Activated CD8-positive, alpha-beta T cell treated with anti-CD3 and anti-CD28 coated beads, Interleukin-2, amount 10 ng/mL, durations not matched to agents 7 days and 5 days (primary cell): Measurements from ENCODE around the gene EPHA4. TPM values are rescaled to one million over a fixed set of nuclear protein-coding genes. Genes with fewer than 3 reads are reported as not detected.

Experiments
- ATAC-seq: fragments of 150-1000 bp; cut with Tn5 transposase; one replicate; pipeline ENCODE4 v1.10.0; 2021; ENCODE audit warnings: moderate library complexity
- CTCF ChIA-PET: fragments of 350-600 bp; sonication (Branson Sonifier 250); formaldehyde crosslinking; loops from one replicate; lab custom pipeline; 2021; ENCODE audit warnings: antibody characterized with exemption; lab: Charles Lee
- POLR2A ChIA-PET: fragments of 350-600 bp; sonication (Branson Sonifier 250); formaldehyde crosslinking; loops from one replicate; lab custom pipeline; 2021; ENCODE audit warnings: antibody characterized with exemption; lab: Charles Lee
- DNase-seq: peaks from one replicate; pipeline ENCODE4 v3.0.0-alpha.2; 2020
- H3K27ac Mint-ChIP-seq: one replicate; pipeline ENCODE4 v1.8.0; 2021; ENCODE audit warnings: mild to moderate bottlenecking, mixed read lengths
- H3K27me3 Mint-ChIP-seq: one replicate; pipeline ENCODE4 v1.8.0; 2021; ENCODE audit warnings: low read depth, mixed read lengths
- H3K36me3 Mint-ChIP-seq: one replicate; pipeline ENCODE4 v1.8.0; 2021; ENCODE audit warnings: low read depth, mixed read lengths
- H3K4me1 Mint-ChIP-seq: one replicate; pipeline ENCODE4 v1.8.0; 2021; ENCODE audit warnings: low read depth, mixed read lengths
- H3K4me3 Mint-ChIP-seq: one replicate; pipeline ENCODE4 v1.8.0; 2021; ENCODE audit warnings: mild to moderate bottlenecking, mixed read lengths
- H3K9me3 Mint-ChIP-seq: one replicate; pipeline ENCODE4 v1.8.0; 2022; ENCODE audit warnings: mixed read lengths; ENCODE audit not compliant: insufficient read depth
- total RNA-seq, 2 experiments: library from RNA; stranded (reverse); gene quantifications; one replicate each; pipeline ENCODE4 v1.2.3, GENCODE V29; 2021

EPHA4 gene
- total RNA-seq, 2 experiments from 2014 or later: 1.2 to 1.5 TPM

- H3K27me3 Mint-ChIP-seq: no peaks in the 10 kb centered on the region
- CTCF ChIA-PET: no interaction called here
- H3K4me1 Mint-ChIP-seq: no peaks in the 10 kb centered on the region
- H3K9me3 Mint-ChIP-seq: no peaks in the 10 kb centered on the region
- DNase-seq (no peak), ATAC-seq (no peak)
- no peak overlapping the region for H3K27ac Mint-ChIP-seq
- H3K36me3 Mint-ChIP-seq: no peaks in the 10 kb centered on the region
- H3K4me3 Mint-ChIP-seq: no peak overlapping the region
- POLR2A ChIA-PET: no interaction called here
Observed at GRCh38 chr2:221399183-221399582, 172.9 kb downstream of the EPHA4 start.

- no peak for ATAC-seq
- CTCF ChIA-PET: no interaction called here
- H3K36me3 Mint-ChIP-seq: no peaks in the 10 kb centered on the region
Observed at GRCh38 chr2:221397187-221397586, 174.9 kb downstream of the EPHA4 start.

GRCh38 chr2:221392228-221392881 lies 179.7 kb downstream of the EPHA4 start:
- Mint-ChIP-seq H3K27ac (no peak overlapping the region), H3K4me1 (no peaks in the 10 kb centered on the region), H3K4me3 (no peak overlapping the region), H3K9me3 (no peaks in the 10 kb centered on the region), H3K27me3 (no peaks in the 10 kb centered on the region), H3K36me3 (no peaks in the 10 kb centered on the region)
- ChIA-PET CTCF (no interaction called here), POLR2A (no interaction called here)
- ATAC-seq: no peak
- DNase-seq: no peak

More at GRCh38 chr2:221397187-221397586, 174.9 kb downstream of the EPHA4 start:
- no peaks in the 10 kb centered on the region for H3K27me3 Mint-ChIP-seq
- H3K4me1 Mint-ChIP-seq: no peaks in the 10 kb centered on the region
- no peak overlapping the region for H3K4me3 Mint-ChIP-seq
- no peak overlapping the region for H3K27ac Mint-ChIP-seq
- H3K9me3 Mint-ChIP-seq: no peaks in the 10 kb centered on the region
- POLR2A ChIA-PET: no interaction called here
- no peak for DNase-seq

GRCh38 chr2:221390878-221391277 lies 181.2 kb downstream of the EPHA4 start:
- no peak overlapping the region for H3K27ac Mint-ChIP-seq
- ChIA-PET POLR2A (no interaction called here), CTCF (no interaction called here)
- no peaks in the 10 kb centered on the region for H3K36me3 Mint-ChIP-seq
- ATAC-seq: no peak
- H3K4me3 Mint-ChIP-seq: no peak overlapping the region
- H3K27me3 Mint-ChIP-seq: no peaks in the 10 kb centered on the region
- no peaks in the 10 kb centered on the region for H3K9me3 Mint-ChIP-seq
- H3K4me1 Mint-ChIP-seq: no peaks in the 10 kb centered on the region
- no peak for DNase-seq

GRCh38 chr2:221389904-221390303 lies 182.2 kb downstream of the EPHA4 start:
- ATAC-seq: no peak
- DNase-seq: no peak
- Mint-ChIP-seq H3K36me3 (no peaks in the 10 kb centered on the region), H3K27ac (no peak overlapping the region), H3K27me3 (no peaks in the 10 kb centered on the region), H3K4me1 (no peaks in the 10 kb centered on the region), H3K4me3 (no peak overlapping the region), H3K9me3 (no peaks in the 10 kb centered on the region)
- POLR2A ChIA-PET: no interaction called here
- CTCF ChIA-PET: no interaction called here

GRCh38 chr2:221389421-221389820 lies 182.7 kb downstream of the EPHA4 start:
- no peaks in the 10 kb centered on the region for H3K4me1 Mint-ChIP-seq
- ChIA-PET POLR2A (no interaction called here), CTCF (no interaction called here)
- H3K27me3 Mint-ChIP-seq: no peaks in the 10 kb centered on the region
- H3K4me3 Mint-ChIP-seq: no peak overlapping the region
- H3K27ac Mint-ChIP-seq: no peak overlapping the region
- no peaks in the 10 kb centered on the region for H3K9me3 Mint-ChIP-seq
- ATAC-seq: no peak
- no peak for DNase-seq
- no peaks in the 10 kb centered on the region for H3K36me3 Mint-ChIP-seq

GRCh38 chr2:221388891-221389290 lies 183.2 kb downstream of the EPHA4 start:
- Mint-ChIP-seq H3K36me3 (no peaks in the 10 kb centered on the region), H3K27ac (no peak overlapping the region), H3K27me3 (no peaks in the 10 kb centered on the region), H3K4me1 (no peaks in the 10 kb centered on the region), H3K4me3 (no peak overlapping the region), H3K9me3 (no peaks in the 10 kb centered on the region)
- CTCF ChIA-PET: no interaction called here
- ATAC-seq: no peak
- POLR2A ChIA-PET: no interaction called here
- no peak for DNase-seq

GRCh38 chr2:221385716-221386115 lies 186.4 kb downstream of the EPHA4 start:
- Mint-ChIP-seq H3K9me3 (no peaks in the 10 kb centered on the region), H3K36me3 (no peaks in the 10 kb centered on the region), H3K27ac (no peak overlapping the region), H3K4me1 (no peaks in the 10 kb centered on the region), H3K4me3 (no peak overlapping the region), H3K27me3 (no peaks in the 10 kb centered on the region)
- ChIA-PET CTCF (no interaction called here), POLR2A (no interaction called here)
- ATAC-seq: no peak
- DNase-seq: no peak

- ATAC-seq (no peak), DNase-seq (no peak)
- Mint-ChIP-seq H3K9me3 (no peaks in the 10 kb centered on the region), H3K4me3 (no peak overlapping the region), H3K27me3 (no peaks in the 10 kb centered on the region), H3K27ac (no peak overlapping the region), H3K4me1 (no peaks in the 10 kb centered on the region), H3K36me3 (no peaks in the 10 kb centered on the region)
- ChIA-PET POLR2A (no interaction called here), CTCF (no interaction called here)
Observed at GRCh38 chr2:221381928-221382488, 190.1 kb downstream of the EPHA4 start.

- DNase-seq (no peak), ATAC-seq (no peak)
- no peaks in the 10 kb centered on the region for H3K9me3 Mint-ChIP-seq
- CTCF ChIA-PET: no interaction called here
- H3K27ac Mint-ChIP-seq: no peak overlapping the region
- H3K4me3 Mint-ChIP-seq: no peak overlapping the region
- no peaks in the 10 kb centered on the region for H3K4me1 Mint-ChIP-seq
- POLR2A ChIA-PET: no interaction called here
- H3K36me3 Mint-ChIP-seq: no peaks in the 10 kb centered on the region
- no peaks in the 10 kb centered on the region for H3K27me3 Mint-ChIP-seq
Observed at GRCh38 chr2:221380686-221381085, 191.4 kb downstream of the EPHA4 start.

- no peak for ATAC-seq
- H3K4me1 Mint-ChIP-seq: no peaks in the 10 kb centered on the region
- no peaks in the 10 kb centered on the region for H3K36me3 Mint-ChIP-seq
- POLR2A ChIA-PET: no interaction called here
- no peak overlapping the region for H3K4me3 Mint-ChIP-seq
- CTCF ChIA-PET: no interaction called here
- H3K27me3 Mint-ChIP-seq: no peaks in the 10 kb centered on the region
- H3K9me3 Mint-ChIP-seq: no peaks in the 10 kb centered on the region
- H3K27ac Mint-ChIP-seq: no peak overlapping the region
- no peak for DNase-seq
Observed at GRCh38 chr2:221380062-221380461, 192.0 kb downstream of the EPHA4 start.

GRCh38 chr2:221377597-221377996 lies 194.5 kb downstream of the EPHA4 start:
- no peaks in the 10 kb centered on the region for H3K27me3 Mint-ChIP-seq
- ChIA-PET CTCF (no interaction called here), POLR2A (no interaction called here)
- no peak overlapping the region for H3K27ac Mint-ChIP-seq
- no peaks in the 10 kb centered on the region for H3K9me3 Mint-ChIP-seq
- no peaks in the 10 kb centered on the region for H3K4me1 Mint-ChIP-seq
- ATAC-seq (no peak), DNase-seq (no peak)
- no peak overlapping the region for H3K4me3 Mint-ChIP-seq
- H3K36me3 Mint-ChIP-seq: no peaks in the 10 kb centered on the region

GRCh38 chr2:221377066-221377465 lies 195.0 kb downstream of the EPHA4 start:
- no peak overlapping the region for H3K27ac Mint-ChIP-seq
- ATAC-seq: no peak
- no peak for DNase-seq
- no peaks in the 10 kb centered on the region for H3K27me3 Mint-ChIP-seq
- ChIA-PET CTCF (no interaction called here), POLR2A (no interaction called here)
- H3K36me3 Mint-ChIP-seq: no peaks in the 10 kb centered on the region
- no peaks in the 10 kb centered on the region for H3K4me1 Mint-ChIP-seq
- no peaks in the 10 kb centered on the region for H3K9me3 Mint-ChIP-seq
- no peak overlapping the region for H3K4me3 Mint-ChIP-seq
